ENCODE data around the gene TRPM7. TPM values are rescaled to one million over a fixed set of nuclear protein-coding genes. Genes with fewer than 3 reads are reported as not detected.

The TRPM7 gene
- total and polyA plus RNA-seq, 2 of the 8 experiments (the other 6 are each of a cell fraction or from before 2014, with no cell fraction given) = 7.5 to 33.2 TPM

- no peak overlapping the region for H2AK5ac ChIP-seq (ENCODE audit: low read depth, low read length)
- H2BK12ac ChIP-seq (ENCODE audit: low read depth, low read length) = no peak overlapping the region
- H3K79me1 ChIP-seq (ENCODE audit: low read depth, low read length) = no peaks in the 10 kb centered on the region
- H3K56ac ChIP-seq (replicated peaks; ENCODE audit: insufficient read length, low read depth, low read length) = no peak overlapping the region
- no peak overlapping the region for H3K4ac ChIP-seq (replicated peaks; ENCODE audit: insufficient read length, low read depth, low read length)
- no peak overlapping the region for H4K8ac ChIP-seq (ENCODE audit: extremely low read depth, insufficient read depth, low read length)
- no peak overlapping the region for H3K27ac ChIP-seq (ENCODE audit: low read depth, low read length)
- no peaks in the 10 kb centered on the region for H3K9me3 ChIP-seq (ENCODE audit: insufficient read depth in 2 of 2, low read depth in 1 of 2, low read length in 1 of 2)
- no peak overlapping the region for H2AFZ ChIP-seq (ENCODE audit: low read length)
- H2BK120ac ChIP-seq (replicated peaks; ENCODE audit: low read depth, low read length) = no peak overlapping the region
- H3K18ac ChIP-seq (ENCODE audit: extremely low read depth, low read length) = no peak overlapping the region
- H3K36me3 ChIP-seq (ENCODE audit: control insufficient read depth in 2 of 4, insufficient read depth in 4 of 4, low read length in 3 of 4) = peaks cover 6 to 78% (median 21%) of the 10 kb centered on the region in 4 experiments; a peak in 7 of 8 replicates
- ChIA-PET POLR2A (ENCODE audit: partially characterized antibody) (no interaction called here), CTCF (ENCODE audit: partially characterized antibody) (interaction anchor here (0.6 to 0.7 kb wide), 2 partner anchors 28 to 51 kb away, joined by 3 to 4 read pairs; no protein-coding TSS in a partner anchor)
- H3K9ac ChIP-seq (replicated peaks in 1 of 4; ENCODE audit: extremely low read depth in 1 of 4, low read depth in 3 of 4, low read length in 3 of 4) = no peak overlapping the region
- no peak overlapping the region for H3K14ac ChIP-seq (ENCODE audit: insufficient read length)
- H4K91ac ChIP-seq (replicated peaks; ENCODE audit: insufficient read length, low read length) = no peak overlapping the region
- no peak for DNase-seq (ENCODE audit: low read depth in 1 of 2, low spot score in 2 of 2)
- no peak overlapping the region for H3K4me2 ChIP-seq (ENCODE audit: insufficient read depth in 1 of 2, low read depth in 2 of 2, low read length in 2 of 2)
- H2BK20ac ChIP-seq (ENCODE audit: low read length) = no peak overlapping the region
- no peaks in the 10 kb centered on the region for H3K27me3 ChIP-seq (replicated peaks in 1 of 4; ENCODE audit: control insufficient read depth in 3 of 4, extremely low read depth in 1 of 4, insufficient read depth in 3 of 4, low read length in 3 of 4)
- no peaks in the 10 kb centered on the region for H4K20me1 ChIP-seq (replicated peaks in 1 of 2; ENCODE audit: control insufficient read depth in 1 of 2, insufficient read depth in 2 of 2, low read length in 2 of 2)
- H2BK15ac ChIP-seq (ENCODE audit: low read length) = no peak overlapping the region
- no peak overlapping the region for H3K4me3 ChIP-seq (ENCODE audit: extremely low read depth in 1 of 4, insufficient read depth in 2 of 4, low read depth in 3 of 4, low read length in 4 of 4)
- no peak overlapping the region for H4K5ac ChIP-seq (ENCODE audit: insufficient read length, low read depth, low read length)
- no peak overlapping the region for H2BK5ac ChIP-seq (ENCODE audit: low read depth, low read length)
- 83 to 100% methylated on average over 2 to 3 of the region's 3 CpGs for WGBS, 2 experiments (ENCODE audit: extremely low coverage in 1 of 2, insufficient coverage in 1 of 2, insufficient read length in 1 of 2, insufficient replicate concordance in 2 of 2, low coverage in 1 of 2, low lambda C conversion rate in 2 of 2, missing lambda C conversion rate in 1 of 2)
- H3K79me2 ChIP-seq (ENCODE audit: control insufficient read depth in 1 of 2, insufficient read depth in 2 of 2, low read length in 2 of 2) = no peaks in the 10 kb centered on the region
- FAIRE-seq = no peak
- no peaks in the 10 kb centered on the region for H3K4me1 ChIP-seq (replicated peaks in 1 of 4; ENCODE audit: control insufficient read depth in 3 of 4, insufficient read depth in 4 of 4, low read length in 3 of 4)
- no peaks in the 10 kb centered on the region for H3K23me2 ChIP-seq (ENCODE audit: low read depth, low read length)
- no peak overlapping the region for H3K23ac ChIP-seq (ENCODE audit: insufficient read length)
- TF ChIP-seq GABPA (IDR thresholded peaks at IDR 0.05; ENCODE audit: borderline replicate concordance, insufficient read depth, low read length) = no peak
- TF ChIP-seq E2F6 (IDR thresholded peaks at IDR 0.05) = no peak
- TF ChIP-seq USF2 (IDR thresholded peaks at IDR 0.05; ENCODE audit: low read length) = no peak
- no peak for TF ChIP-seq RAD21 (IDR thresholded peaks at IDR 0.05 in 1 of 2, conservative IDR thresholded peaks at IDR 0.05 in 1 of 2; ENCODE audit: low read depth in 2 of 2, low read length in 2 of 2)
- TF ChIP-seq SUZ12 (IDR thresholded peaks at IDR 0.05; ENCODE audit: low read length) = no peak
- no peak for TF ChIP-seq EZH2 (IDR thresholded peaks at IDR 0.05; ENCODE audit: low read depth, low read length, severe bottlenecking)
- no peak for TF ChIP-seq CHD2 (IDR thresholded peaks at IDR 0.05; ENCODE audit: low read length)
- TF ChIP-seq RFX5 (IDR thresholded peaks at IDR 0.05; ENCODE audit: borderline replicate concordance, low read depth, low read length) = no peak
- no peak for TF ChIP-seq JUND (IDR thresholded peaks at IDR 0.05; ENCODE audit: low read length)
Observed at GRCh38 chr15:50593761-50594160, 92.8 kb downstream of the TRPM7 start.

All from H1 (cell line).